Measurements from ENCODE around the gene DLGAP1.
"Not testable (repeated sequence)": the region's sequence is repeated elsewhere in the genome, so short reads cannot be mapped to it uniquely, and the experiment has no call there.

Gene DLGAP1

GRCh38 chr18:4384932-4385331, 70.2 kb downstream of the DLGAP1 start:
- no peak for DNase-seq

DNA sequence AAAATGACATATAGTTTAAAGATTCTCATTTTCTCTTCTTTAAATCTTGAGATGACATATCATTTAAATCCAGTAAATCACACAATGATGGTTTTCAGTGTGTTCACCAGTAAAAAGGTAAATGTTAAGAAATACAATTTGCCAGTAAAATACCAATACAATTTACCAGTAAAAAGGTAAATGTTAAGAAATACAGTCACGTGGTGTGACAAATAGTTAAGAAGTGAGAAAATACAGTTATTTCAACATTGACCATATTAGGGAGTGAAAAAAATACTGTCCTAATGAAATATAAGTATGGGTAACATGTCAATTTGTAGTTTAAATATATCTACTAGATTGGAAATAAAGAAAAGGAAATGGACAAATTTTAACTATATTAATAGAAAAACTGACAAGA, 80.5 kb downstream of the DLGAP1 start:
- DNase-seq = no peak

GRCh38 chr18:4369705-4370104, 85.4 kb downstream of the DLGAP1 start:
- no peak for DNase-seq

DNA sequence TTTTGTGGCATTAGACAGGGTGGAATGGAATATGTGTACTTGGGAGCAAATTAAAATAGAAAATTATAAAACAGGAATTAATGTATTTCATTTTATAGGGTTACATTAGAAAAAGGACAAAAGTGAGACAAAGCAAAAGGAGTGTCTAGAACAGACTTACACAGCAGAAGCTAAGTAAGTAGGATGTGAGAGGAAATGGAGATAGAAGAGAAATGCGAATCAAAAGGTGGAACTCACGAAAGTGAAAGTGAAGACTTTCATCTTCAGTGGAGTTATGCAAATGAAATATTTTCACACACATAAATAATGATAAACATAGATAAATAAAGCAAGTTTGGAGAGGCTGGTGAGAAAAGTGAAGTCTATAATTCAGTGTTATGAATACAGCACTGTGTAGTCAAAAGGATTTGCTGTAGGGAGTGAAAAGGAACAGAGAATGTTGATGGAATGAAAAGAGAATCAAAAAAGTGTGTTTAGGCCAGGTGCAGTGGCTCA, 94.8 kb downstream of the DLGAP1 start:
- no peak for DNase-seq

- DNase-seq = no peak
Measured at GRCh38 chr18:4358618-4359017, 96.5 kb downstream of the DLGAP1 start.

GRCh38 chr18:4357579-4357978, 97.5 kb downstream of the DLGAP1 start:
- no peak for DNase-seq

DNA sequence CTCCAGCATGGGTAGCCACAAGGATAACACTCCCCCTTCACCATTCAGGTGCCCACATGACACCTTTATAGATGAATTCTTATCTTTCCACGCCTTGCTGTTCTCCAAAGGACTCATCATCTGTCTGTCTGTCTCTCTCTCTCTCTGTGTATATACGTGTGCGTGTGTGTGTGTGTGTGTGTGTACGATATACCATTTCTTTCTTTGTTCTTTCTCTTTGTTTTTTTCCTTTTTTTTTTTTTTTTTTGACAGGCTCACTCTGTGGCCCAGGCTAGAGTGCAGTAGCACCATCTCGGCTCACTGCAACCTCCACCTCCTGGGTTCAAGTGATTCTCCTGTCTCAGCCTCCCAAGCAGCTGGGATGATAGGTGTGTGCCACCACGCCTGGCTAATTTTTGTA, 98.2 kb downstream of the DLGAP1 start:
- DNase-seq = no peak

GRCh38 chr18:4353853-4354418, 101.2 kb downstream of the DLGAP1 start:
- DNase-seq = no peak

- DNase-seq = no peak
Measured at GRCh38 chr18:4352746-4353551, 102.2 kb downstream of the DLGAP1 start.

- no peak for DNase-seq
Measured at GRCh38 chr18:4351005-4351404, 104.1 kb downstream of the DLGAP1 start.

- no peak for DNase-seq
Measured at GRCh38 chr18:4335386-4335785, 119.7 kb downstream of the DLGAP1 start.

- no peak for DNase-seq
Measured at GRCh38 chr18:4333043-4333442, 122.1 kb downstream of the DLGAP1 start.

DNA sequence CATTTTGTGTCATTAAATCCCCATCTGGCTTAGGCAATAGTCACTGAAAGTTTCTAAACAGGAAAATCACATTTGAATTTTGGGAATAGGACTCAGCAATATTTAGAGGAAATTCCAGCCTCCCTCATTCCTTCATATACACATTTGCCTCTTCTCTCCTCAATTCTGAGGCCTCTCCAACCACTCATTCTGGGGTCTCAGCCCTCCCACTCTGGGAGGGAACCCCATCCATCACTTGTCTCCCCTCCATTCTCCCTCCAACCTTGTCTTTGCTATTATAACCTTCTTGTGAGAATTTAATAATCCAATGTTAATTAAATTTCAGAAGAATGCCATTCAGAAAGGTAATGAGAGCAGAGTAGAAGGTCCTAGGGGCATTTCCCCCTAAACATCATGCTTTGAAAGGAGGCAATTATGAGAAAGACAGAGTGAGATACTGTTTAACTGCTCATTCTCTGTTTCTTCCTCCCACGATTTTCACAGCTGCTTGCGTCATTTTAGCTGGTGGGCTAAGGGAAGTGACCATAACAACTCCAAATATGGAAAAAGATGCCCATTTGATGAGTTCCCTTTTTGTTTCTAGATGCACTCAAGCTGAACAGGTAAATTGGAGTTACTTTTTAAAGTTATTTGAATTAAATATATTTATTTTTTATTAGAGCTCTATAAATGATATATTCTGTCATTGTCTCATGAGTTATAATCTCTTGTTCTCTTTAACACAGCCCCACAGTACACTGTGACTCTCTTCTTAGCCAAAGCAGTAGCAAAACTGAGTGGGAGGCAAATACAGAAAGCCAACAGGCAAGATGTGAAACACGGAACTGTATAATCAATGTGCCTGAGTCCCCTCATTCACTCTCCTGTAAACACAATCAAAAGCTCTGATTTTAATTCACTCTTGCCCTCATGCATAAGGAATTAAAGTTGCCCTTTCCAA, 135.1 kb downstream of the DLGAP1 start:
- no peak for DNase-seq

GRCh38 chr18:4318311-4318710, 136.8 kb downstream of the DLGAP1 start:
- no peak for DNase-seq

DNA sequence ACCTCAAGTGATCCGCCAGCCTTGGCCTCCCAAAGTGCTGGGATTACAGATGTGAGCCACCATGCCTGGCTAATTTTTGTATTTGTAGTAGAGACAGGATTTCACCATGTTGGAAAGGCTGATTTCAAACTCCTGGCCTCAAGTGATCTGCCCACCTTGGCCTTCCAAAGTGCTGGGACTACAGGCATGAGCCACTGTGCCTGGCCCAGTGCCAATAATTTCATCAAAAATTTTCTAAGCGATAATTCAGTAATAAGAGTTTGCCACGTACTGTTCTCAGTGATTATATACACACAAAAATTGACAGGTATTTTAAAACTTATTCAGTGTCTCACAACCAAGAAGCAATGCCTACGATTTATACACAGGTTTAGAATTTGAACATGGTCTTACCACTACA, 143.2 kb downstream of the DLGAP1 start:
- DNase-seq = not testable (repeated sequence)

DNA sequence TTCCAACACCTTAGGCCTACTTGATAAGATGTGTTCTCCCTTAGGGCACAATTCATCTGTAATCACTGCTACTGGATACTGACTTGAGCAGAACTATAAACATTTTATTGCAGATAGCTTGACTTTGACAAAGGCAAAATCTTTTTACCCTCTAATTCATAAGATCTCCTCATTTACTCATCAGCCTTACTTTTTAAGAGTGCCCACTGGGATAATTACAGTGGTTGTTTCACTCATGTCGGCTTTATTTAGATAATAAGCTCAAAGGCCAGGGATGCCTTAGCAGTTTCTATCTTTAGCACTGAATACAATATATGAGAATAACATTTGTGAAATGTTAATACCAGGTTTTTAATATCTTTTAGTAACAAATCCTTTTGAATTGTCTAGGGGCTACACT, 144.0 kb downstream of the DLGAP1 start:
- no peak for DNase-seq

- DNase-seq = no peak
Measured at GRCh38 chr18:4309227-4309626, 145.9 kb downstream of the DLGAP1 start.

- no peak for DNase-seq
Measured at GRCh38 chr18:4308576-4308975, 146.5 kb downstream of the DLGAP1 start.

- no peak for DNase-seq
Measured at GRCh38 chr18:4299395-4299794, 155.7 kb downstream of the DLGAP1 start.

GRCh38 chr18:4293337-4293736, 161.8 kb downstream of the DLGAP1 start:
- DNase-seq = no peak

DNA sequence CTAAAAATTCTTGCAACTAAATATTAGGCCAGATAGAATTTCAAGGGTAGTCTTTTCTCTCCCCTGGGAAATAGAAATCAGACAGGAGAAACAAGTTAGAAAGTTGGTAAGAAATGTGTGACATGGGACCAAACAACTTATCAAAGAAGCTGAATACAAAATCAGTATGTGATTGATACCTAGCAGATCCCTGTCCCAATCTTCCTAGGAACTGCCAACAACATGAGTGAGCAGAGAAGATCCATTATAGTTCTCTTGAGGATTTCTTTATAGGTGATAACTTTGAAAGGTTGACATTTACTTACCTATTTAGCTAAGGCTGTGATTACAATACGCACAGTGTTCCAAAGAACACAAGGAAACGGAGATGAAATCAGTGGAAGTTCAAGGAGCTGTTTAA, 162.4 kb downstream of the DLGAP1 start:
- DNase-seq = no peak

DNA sequence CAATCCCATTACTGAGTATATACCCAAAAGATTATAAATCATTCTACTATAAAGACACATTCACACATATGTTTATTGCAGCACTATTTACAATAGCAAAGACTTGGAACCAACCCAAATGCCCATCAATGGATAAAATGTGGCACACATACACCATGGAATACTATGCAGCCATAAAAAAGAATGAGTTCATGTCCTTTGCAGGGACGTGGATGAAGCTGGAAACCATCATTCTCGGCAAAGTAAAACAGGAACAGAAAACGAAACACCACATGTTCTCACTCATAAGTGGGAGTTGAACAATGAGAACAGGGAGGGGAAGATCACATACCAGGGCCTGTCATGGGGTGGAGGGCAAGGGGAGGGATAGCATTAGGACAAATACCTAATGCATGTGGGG, 167.8 kb downstream of the DLGAP1 start:
- DNase-seq = not testable (repeated sequence)

GRCh38 chr18:4286256-4286655, 168.9 kb downstream of the DLGAP1 start:
- no peak for DNase-seq

DNA sequence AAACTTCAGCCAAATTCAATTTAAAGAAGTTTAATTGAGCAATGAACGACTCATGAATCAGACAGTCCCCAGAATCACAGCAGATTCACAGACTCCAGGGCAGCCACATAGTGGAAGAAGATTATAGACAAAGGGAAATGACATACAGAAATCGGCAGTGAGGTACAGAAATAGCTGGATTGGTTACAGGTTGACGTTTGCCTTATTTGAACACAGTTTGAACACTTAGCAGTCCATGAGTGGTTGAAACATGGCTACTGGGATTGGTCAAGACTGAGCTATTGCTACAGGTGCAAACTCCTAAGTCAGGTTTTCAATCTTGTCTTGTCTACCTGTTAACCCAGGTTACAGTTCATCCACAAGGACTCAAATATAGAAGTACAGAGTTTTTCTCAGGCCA, 169.6 kb downstream of the DLGAP1 start:
- DNase-seq = no peak

Data from activated T-cell treated with anti-CD3 and anti-CD28 coated beads for 4 hours (primary cell).